Measurements from ENCODE around the gene KLHL2.

Gene KLHL2

GRCh38 chr4:165289423-165289785, 82.0 kb downstream of the KLHL2 start:
- no peak for DNase-seq (ENCODE audit: low read depth in 2 of 2)

- no peak for DNase-seq (ENCODE audit: low read depth in 2 of 2)
Observed at GRCh38 chr4:165293061-165293460, 85.7 kb downstream of the KLHL2 start.

- no peak for DNase-seq (ENCODE audit: low read depth in 2 of 2)
Observed at GRCh38 chr4:165293927-165294649, 86.7 kb downstream of the KLHL2 start.

- DNase-seq (ENCODE audit: low read depth in 2 of 2), result no peak
Observed at GRCh38 chr4:165294907-165295306, 87.5 kb downstream of the KLHL2 start.

GRCh38 chr4:165297626-165298025, 90.3 kb downstream of the KLHL2 start:
- no peak for DNase-seq (ENCODE audit: low read depth in 2 of 2)

- DNase-seq (ENCODE audit: low read depth in 2 of 2), result no peak
Observed at GRCh38 chr4:165299399-165300060, 92.2 kb downstream of the KLHL2 start.

GRCh38 chr4:165301833-165302232, 94.5 kb downstream of the KLHL2 start:
- no peak for DNase-seq (ENCODE audit: low read depth in 2 of 2)

- no peak for DNase-seq (ENCODE audit: low read depth in 2 of 2)
Observed at GRCh38 chr4:165302658-165303057, 95.3 kb downstream of the KLHL2 start.

GRCh38 chr4:165308166-165308565, 100.8 kb downstream of the KLHL2 start:
- DNase-seq (ENCODE audit: low read depth in 2 of 2), result no peak

GRCh38 chr4:165308606-165309005, 101.2 kb downstream of the KLHL2 start:
- no peak for DNase-seq (ENCODE audit: low read depth in 2 of 2)

- no peak for DNase-seq (ENCODE audit: low read depth in 2 of 2)
Observed at GRCh38 chr4:165309456-165309855, 102.1 kb downstream of the KLHL2 start.

- DNase-seq (ENCODE audit: low read depth in 2 of 2), result no peak
Observed at GRCh38 chr4:165312506-165312905, 105.1 kb downstream of the KLHL2 start.

GRCh38 chr4:165319030-165319429, 111.7 kb downstream of the KLHL2 start:
- no peak for DNase-seq (ENCODE audit: low read depth in 2 of 2)

GRCh38 chr4:165319509-165319908, 112.1 kb downstream of the KLHL2 start:
- DNase-seq (ENCODE audit: low read depth in 2 of 2), result no peak

- DNase-seq (ENCODE audit: low read depth in 2 of 2), result no peak
Observed at GRCh38 chr4:165324236-165324917, 117.0 kb downstream of the KLHL2 start.

- no peak for DNase-seq (ENCODE audit: low read depth in 2 of 2)
Observed at GRCh38 chr4:165324918-165325304, 117.5 kb downstream of the KLHL2 start.

GRCh38 chr4:165325732-165326512, 118.6 kb downstream of the KLHL2 start:
- no peak for DNase-seq (ENCODE audit: low read depth in 2 of 2)

GRCh38 chr4:165326831-165327210, 119.5 kb downstream of the KLHL2 start:
- DNase-seq (ENCODE audit: low read depth in 2 of 2), result no peak

- DNase-seq (ENCODE audit: low read depth in 2 of 2), result peak; percentile 96 to 97
Observed at GRCh38 chr4:165327211-165328100, 120.1 kb downstream of the KLHL2 start, which contains the start of gene MSMO1. Gene MSMO1, plus strand, starts transcription at chr4:165327669. Its CDS starts 5,702 bp downstream, at chr4:165333371.

GRCh38 chr4:165328101-165328425, 120.7 kb downstream of the KLHL2 start:
- DNase-seq (ENCODE audit: low read depth in 2 of 2), result no peak

- no peak for DNase-seq (ENCODE audit: low read depth in 2 of 2)
Observed at GRCh38 chr4:165328708-165329107, 121.3 kb downstream of the KLHL2 start.
